ENCODE measurements around the gene LHX1.

The LHX1 gene

DNA sequence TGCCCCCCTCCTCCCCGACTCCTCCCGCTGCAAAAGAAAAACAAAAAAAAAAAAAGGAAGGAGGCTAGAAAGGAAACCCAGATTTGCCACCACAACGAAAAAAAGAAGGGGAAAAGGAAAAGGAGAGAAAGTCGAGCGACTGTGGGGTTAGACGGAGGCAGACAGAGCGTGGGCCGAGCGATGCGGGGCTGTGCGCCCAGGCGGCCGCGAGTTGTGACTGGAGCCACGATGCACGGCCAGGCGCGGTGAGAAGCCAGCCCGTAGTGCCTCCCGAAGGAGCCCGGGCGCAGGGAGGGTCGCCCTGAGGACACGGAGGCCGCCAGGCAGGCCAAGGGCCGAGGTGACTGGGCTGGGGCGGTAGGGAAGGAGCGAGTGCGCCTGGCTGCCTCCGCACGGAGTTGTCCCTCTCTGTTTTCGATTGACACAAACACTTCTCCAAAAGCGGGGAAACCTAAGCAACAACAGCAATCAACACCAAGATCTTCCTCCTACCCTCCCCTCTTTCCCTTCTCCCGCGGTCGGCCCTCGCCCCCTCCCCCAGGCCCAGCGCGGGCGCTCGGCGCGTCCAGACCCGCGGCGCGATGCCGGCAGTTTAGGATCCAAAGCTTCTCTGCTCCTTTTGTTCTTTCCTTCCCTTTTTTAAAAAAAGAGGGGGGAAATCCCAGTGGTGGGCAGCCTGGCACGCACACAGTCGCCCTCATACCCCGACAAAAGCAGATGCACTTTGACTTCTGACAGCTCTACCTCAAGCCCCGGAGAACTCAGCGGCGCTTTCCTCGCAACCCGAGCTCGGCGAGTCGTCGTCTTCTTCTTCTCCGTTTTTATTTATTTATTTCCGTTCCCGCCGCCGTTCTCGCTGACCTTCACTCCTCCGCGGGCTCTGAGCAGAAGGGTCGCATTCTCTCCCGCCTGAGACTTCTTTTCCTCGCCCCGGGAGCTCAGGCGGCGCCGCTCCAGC lies at the start of gene LHX1:
LHX1 (plus strand) TSS at position 475 of the 958 bp plus-strand sequence. CDS start 723 bp downstream, outside the sequence.
- no peak for DNase-seq (ENCODE audit: extremely low spot score, insufficient read length, low read depth)
- no peak for FAIRE-seq

DNA sequence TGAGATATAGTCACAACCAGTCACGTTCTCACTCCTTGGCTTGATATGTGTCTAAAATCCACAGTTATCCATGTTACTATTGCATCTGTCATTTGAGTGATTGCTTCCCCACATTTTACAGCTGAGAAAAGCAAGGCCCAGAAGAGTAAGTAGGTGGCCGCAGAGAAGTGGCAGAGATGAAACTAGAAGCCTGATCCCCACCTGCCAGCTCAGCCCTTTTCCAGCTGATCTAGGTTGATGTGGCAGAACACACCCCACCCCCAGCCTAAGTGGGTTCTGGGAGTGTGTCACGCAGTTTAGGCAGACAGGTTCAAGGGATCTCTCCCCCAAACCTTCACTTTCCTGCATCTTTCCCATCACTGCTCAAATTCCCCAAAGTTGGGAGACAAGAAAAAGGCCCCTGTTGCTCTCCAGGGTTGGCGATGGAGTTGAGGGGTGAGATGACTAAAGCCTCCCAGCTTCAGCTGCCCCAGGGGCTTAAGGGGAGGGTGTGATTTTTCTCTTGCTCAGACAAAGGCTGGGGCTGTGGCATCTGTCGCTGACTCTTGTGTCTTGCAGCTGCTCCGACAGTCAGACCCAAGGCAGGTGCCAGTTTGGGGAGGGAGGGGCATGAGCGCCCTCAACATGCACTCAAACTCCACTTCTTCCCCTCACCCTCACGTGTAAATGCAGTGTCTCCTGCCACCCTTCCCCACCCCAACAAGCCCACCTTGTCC lies 48.9 kb upstream of the LHX1 start:
- DNase-seq (ENCODE audit: extremely low spot score, insufficient read length, low read depth) (no peak), FAIRE-seq (no peak)

DNA sequence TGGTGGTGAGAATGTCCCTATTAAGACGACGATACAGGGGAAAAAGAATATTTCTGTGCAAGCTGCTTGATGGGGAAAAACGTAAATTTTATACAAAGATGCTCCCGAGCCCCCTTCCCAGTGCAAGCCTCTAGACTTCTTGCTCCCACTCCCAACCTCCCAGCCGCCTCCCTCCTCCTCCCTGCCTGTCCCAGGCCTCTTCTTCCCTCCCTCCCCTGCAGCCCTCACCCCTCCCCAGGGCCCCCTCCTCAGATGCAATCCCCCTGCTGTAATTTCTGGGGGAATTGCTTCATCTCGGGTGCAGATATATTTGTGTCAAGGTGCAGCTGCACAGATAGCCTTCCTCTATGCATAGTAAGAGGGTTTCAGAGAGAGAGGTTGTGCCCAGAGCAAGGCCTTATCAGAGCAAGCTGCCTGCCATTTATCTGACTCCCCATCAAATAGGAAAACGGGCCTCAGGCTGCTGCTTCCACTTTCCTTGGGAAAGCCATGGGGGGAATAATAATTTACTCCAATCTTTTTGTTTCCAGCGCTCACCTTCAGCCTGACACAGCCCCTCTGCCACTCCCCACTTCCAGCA lies 47.4 kb upstream of the LHX1 start:
- DNase-seq (ENCODE audit: extremely low spot score, insufficient read length, low read depth) (no peak), FAIRE-seq (no peak)

GRCh38 chr17:36890398-36891168 lies 46.7 kb upstream of the LHX1 start:
- FAIRE-seq (no peak), DNase-seq (ENCODE audit: extremely low spot score, insufficient read length, low read depth) (no peak)

DNA sequence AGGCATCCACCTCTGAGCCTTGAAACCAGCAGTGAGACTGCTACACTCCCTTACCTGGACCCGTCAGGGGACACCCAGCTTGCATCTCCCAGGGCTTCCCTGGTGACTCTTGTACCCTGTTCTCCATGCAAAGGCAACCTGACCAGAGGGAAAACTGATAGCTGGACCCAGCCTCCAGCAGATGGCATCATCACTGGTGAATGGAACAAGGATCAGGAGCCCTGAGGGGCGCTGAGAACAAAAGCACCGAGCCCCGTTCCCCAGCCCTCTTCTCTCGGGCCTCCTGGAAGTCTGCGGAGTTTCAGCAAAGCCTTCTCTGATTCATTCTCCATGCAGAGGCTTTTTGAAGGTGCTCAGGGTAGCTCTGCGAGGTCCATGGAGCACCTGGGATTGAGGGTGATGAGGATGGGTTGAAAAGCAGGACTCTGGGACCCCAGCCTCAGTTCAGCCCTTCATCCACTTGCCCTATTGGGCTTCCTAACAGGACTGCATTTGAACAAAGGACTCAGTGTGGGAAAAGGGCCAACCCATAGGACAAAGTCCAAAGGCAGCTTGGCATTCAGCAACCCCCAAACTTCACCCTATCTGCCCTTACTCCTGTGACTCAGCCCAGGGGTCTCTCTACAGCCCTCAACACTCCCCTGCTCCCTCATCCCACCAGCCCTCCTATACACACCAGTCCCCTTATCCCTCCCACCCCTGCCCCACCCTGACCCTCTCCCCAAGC lies 45.0 kb upstream of the LHX1 start:
- FAIRE-seq (no peak), DNase-seq (ENCODE audit: extremely low spot score, insufficient read length, low read depth) (no peak)

DNA sequence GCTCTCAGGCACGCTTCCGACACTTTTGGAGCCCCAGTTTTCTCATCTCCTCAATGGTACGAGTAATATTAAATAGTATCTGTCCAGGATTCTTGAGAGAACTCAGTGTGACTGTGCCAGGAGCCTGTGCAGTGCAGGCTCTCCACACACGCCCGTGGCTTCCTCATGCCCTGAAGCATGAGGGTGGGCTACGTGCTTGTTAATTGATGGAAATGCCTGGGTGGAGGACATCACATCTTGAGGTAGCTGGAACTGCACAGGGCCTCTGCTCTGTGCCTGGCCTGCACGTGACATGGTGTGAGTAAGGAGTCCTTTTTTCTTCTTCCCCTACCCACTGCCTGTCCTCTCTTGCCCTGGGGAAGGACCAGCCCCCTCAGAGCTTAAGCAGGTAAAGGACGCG lies 43.1 kb upstream of the LHX1 start:
- FAIRE-seq: no peak
- DNase-seq (ENCODE audit: extremely low spot score, insufficient read length, low read depth): no peak

DNA sequence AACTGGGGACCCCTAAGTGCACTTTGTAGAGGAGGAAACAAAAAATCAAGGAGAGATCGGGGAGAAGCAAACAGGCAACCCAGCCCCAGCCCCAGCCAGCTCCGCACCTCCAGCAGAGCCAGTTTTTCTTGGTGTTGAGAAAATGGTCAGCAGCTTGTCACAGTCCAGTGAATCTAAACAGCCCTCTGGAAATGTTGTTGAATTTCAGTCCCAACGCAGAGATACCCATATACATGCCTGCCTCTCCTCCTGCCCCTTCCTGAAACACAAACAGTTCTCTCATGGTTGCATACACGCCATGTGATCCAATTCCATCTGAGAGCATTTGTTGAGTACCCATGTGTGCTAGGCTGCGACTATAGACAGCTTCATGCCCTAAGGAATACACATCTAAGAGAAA lies 42.4 kb upstream of the LHX1 start:
- DNase-seq (ENCODE audit: extremely low spot score, insufficient read length, low read depth) (no peak), FAIRE-seq (no peak)

DNA sequence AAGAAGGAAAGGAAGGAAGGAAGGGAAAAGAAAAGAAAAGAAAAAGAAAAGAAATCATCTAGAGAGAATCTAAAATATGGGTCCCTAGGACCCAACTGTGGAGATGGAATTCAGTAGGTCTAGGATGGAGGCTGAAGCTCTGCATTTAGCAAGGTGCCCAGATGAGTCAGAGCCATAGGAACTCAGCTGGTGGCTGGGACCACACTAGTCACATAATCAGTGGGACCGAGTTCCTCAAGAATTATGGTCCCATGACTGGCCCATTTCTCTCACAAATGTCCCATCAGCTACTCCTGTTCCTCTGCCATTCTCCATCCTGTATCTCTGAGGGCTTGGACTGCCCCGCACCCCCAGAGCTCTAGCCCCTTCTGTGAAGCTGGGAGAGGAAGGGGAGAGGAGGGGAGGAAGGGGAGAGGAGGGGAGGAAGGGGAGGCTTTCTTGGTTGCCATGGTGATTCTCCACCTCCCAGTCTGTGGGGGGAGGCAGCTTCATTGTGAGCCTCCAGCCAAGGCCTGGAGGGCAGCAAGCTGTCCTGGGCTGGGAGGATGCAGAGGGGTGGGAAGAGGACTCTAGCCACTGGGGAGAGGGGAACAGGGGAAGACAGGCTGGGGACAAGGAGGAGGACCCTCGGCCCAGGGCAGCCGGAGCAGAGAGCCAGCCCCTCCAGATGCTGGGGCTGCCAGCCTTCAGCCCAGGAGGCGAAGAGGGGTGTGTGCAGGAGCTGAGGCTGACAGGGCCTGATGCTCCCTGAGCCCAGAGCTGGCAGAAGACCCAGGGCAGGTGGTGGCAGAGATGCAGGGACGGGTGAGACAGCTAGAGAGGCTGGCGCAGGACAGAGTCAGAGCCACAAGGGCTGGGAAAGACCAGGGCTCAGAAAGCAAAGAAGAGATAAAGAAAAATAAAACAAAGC lies 37.8 kb upstream of the LHX1 start:
- no peak for FAIRE-seq

DNA sequence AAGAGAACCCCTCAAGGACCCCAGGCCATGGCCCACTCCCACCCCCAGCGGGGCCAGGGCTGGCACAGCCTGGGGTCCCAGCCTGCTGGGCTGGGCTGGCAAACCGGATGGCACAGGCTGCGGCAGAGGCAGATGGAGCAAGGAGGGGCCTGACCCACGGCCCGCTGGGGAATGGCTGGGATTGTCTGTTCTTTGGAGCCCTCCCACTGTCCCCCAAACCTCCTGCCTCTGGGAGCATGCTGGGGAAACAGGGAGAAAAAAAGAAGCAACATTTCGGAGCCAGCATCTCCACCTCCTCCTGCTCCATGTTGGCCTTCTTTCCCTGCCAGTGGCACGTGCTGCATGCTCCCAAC lies 37.1 kb upstream of the LHX1 start:
- FAIRE-seq (no peak), DNase-seq (ENCODE audit: extremely low spot score, insufficient read length, low read depth) (no peak)

More for the DNA sequence above, 37.8 kb upstream of the LHX1 start:
- no peak for DNase-seq (ENCODE audit: extremely low spot score, insufficient read length, low read depth)

GRCh38 chr17:36901506-36901905 lies 35.8 kb upstream of the LHX1 start:
- FAIRE-seq (no peak), DNase-seq (ENCODE audit: extremely low spot score, insufficient read length, low read depth) (no peak)

DNA sequence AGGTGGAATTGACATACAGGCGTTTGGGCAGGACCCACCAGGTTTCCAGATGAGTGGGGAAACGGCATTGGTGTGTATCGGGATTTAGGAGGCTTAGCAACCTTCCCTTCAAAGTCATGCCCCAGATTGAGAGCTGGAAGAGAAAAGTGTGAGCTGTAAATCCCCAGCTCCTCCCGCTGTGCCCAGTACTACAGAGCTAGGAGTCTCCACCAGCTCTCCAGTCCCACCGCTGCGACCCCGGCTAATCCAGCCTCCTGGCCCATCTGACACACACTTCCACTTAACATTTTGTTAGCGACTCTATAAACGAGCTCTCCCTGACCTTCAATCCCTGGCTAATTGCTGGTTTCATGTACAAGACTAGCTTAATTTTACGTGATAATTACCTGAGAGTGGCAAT lies 29.9 kb upstream of the LHX1 start:
- FAIRE-seq: no peak
- no peak for DNase-seq (ENCODE audit: extremely low spot score, insufficient read length, low read depth)

DNA sequence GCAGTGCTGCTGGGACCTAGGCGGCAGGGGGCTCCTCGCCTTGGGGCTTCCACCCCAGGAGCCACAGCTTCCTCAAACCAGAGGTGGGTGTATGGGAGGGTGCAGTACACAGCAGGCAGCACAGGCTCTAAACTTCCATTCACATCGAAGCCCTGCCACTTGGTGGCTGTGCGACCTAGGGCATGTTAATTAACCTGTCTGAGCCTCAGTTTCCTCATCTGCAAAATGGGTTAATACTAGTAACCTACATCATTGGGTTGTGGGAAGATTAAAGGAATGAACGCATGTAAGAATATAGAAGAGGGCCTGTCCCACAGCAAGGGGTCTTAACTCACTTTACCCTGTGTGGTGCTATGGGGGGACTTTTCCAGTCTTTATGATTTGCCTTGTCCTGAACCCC lies 26.8 kb upstream of the LHX1 start:
- FAIRE-seq (no peak), DNase-seq (ENCODE audit: extremely low spot score, insufficient read length, low read depth) (no peak)

- FAIRE-seq (no peak), DNase-seq (ENCODE audit: extremely low spot score, insufficient read length, low read depth) (no peak)
These were observed 26.3 kb upstream of the LHX1 start for GRCh38 chr17:36911001-36911400.

- DNase-seq (ENCODE audit: extremely low spot score, insufficient read length, low read depth) (no peak), FAIRE-seq (no peak)
These were observed 24.1 kb upstream of the LHX1 start for GRCh38 chr17:36913132-36913531.

GRCh38 chr17:36918211-36918691 lies 19.0 kb upstream of the LHX1 start:
- no peak for DNase-seq (ENCODE audit: extremely low spot score, insufficient read length, low read depth)
- FAIRE-seq: no peak

GRCh38 chr17:36919407-36919968 lies 17.8 kb upstream of the LHX1 start:
- DNase-seq (ENCODE audit: extremely low spot score, insufficient read length, low read depth) (no peak), FAIRE-seq (no peak)

GRCh38 chr17:36920032-36921005 lies 17.0 kb upstream of the LHX1 start:
- DNase-seq (ENCODE audit: extremely low spot score, insufficient read length, low read depth) (no peak), FAIRE-seq (no peak)
